Activated naive CD8-positive, alpha-beta T cell treated with anti-CD3 and anti-CD28 coated beads, Interleukin-2, amount 50 U/mL, for 16 hours (primary cell): ENCODE results near the gene MAGI2.

ENCODE experiments used
- DNase-seq: peaks from one replicate; pipeline ENCODE4 v3.0.0-alpha.2; 2020; ENCODE audit warnings: low read depth, low spot score

Gene MAGI2

GRCh38 chr7:78420001-78420400 lies 1033.5 kb downstream of the MAGI2 start:
- no peak for DNase-seq

- DNase-seq, result no peak
Measured at GRCh38 chr7:78417180-78417853, 1036.2 kb downstream of the MAGI2 start.

- no peak for DNase-seq
Measured at GRCh38 chr7:78413568-78413967, 1039.9 kb downstream of the MAGI2 start.

GRCh38 chr7:78412216-78412858 lies 1041.1 kb downstream of the MAGI2 start:
- DNase-seq, result no peak

- no peak for DNase-seq
Measured at GRCh38 chr7:78407031-78407430, 1046.4 kb downstream of the MAGI2 start.

- DNase-seq, result no peak
Measured at GRCh38 chr7:78406531-78406930, 1046.9 kb downstream of the MAGI2 start.

DNA sequence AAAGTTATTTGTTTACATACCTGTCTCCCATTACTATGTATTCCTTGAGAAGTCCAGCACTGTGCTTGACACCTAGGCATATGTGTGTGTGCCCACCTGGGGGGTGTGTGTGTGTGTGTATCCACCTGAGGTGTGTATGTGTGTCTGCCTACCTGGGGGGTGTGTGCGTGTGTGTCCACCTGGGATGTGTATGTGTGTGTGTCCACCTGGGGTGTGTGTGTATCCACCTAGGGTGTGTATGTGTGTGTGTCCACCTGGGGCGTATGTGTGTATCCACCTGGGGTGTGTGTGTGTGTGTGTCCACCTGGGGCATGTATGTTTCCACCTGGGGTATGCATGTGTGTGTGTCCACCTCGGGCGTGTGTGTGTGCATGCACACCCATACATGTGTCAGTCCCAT lies 1051.4 kb downstream of the MAGI2 start:
- DNase-seq, result no peak

- no peak for DNase-seq
Measured at GRCh38 chr7:78400038-78400437, 1053.4 kb downstream of the MAGI2 start.

DNA sequence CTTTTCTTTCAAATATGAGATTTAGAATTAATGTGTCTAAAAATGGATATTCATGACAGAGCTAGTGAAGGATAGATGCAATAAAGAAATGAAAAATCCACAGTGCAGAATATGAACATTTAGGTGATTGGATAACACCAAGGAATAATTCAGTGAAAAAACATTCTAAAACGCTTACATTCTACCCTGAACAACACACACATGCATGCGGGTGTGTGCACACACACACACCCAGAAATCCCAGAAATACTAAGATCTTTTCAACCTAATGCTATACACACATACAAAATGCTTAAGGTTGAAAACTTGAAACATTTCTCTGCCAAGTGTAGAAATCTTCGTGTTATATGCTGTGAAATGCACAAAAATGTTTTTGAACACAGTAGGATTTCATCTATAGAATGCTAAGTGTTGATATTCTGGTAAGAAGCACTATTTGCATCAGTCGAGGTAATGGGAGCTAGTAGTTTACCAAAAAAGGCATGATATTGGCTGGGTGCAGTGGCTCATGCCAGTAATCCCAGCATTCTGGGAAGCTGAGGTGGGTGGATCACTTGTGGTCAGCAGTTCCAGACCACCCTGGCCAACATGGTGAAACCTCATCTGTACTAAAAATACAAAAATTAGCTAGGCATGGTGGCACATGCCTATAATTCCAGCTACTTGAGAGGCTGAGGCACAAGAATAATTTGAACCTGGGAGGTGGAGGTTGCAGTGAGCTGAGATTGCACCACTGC lies 1054.3 kb downstream of the MAGI2 start:
- no peak for DNase-seq

- no peak for DNase-seq
Measured at GRCh38 chr7:78398576-78398975, 1054.9 kb downstream of the MAGI2 start.

- DNase-seq, result no peak
Measured at GRCh38 chr7:78398081-78398480, 1055.4 kb downstream of the MAGI2 start.

GRCh38 chr7:78396210-78396609 lies 1057.3 kb downstream of the MAGI2 start:
- DNase-seq, result no peak

- DNase-seq, result no peak
Measured at GRCh38 chr7:78395298-78396036, 1058.0 kb downstream of the MAGI2 start.

GRCh38 chr7:78389022-78389421 lies 1064.4 kb downstream of the MAGI2 start:
- no peak for DNase-seq

- DNase-seq, result no peak
Measured at GRCh38 chr7:78386520-78386919, 1066.9 kb downstream of the MAGI2 start.

- DNase-seq, result no peak
Measured at GRCh38 chr7:78383096-78383880, 1070.2 kb downstream of the MAGI2 start.

DNA sequence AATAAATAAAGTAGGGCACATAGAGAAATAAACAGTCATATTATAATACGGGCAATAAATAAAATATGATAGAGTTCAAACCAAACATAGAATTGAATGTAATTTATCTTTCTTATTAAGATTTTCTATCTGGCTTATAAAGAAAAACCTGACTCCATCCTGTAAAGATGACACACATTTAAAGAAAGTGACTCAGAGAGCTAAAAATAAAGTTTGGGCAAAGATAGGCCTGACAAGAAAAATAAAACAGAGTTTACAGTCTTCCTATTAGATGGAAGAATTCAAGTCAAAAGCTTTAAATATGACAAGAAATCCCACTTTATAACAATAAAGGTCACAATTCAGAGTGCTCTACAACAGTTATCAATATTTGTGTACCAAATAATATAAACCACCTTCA lies 1074.3 kb downstream of the MAGI2 start:
- no peak for DNase-seq

- no peak for DNase-seq
Measured at GRCh38 chr7:78377532-78377931, 1075.9 kb downstream of the MAGI2 start.

DNA sequence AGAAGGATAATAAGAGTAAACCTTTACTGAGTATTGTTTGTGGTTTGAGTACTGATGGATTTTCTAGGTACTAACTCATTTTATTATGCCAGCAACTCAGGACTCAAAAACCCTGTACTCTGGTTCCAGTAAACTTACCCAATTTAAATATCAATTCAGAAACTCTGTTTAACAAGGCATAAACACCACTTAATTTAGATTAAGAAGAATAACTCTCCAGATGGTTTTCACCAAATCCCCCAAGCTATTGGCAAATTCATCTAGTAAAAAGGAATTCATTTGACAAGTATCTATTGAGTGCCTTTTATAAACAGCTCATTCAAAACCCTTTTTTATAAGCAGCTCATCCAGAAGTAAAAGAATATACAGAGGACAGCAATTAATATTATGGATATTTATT lies 1082.5 kb downstream of the MAGI2 start:
- DNase-seq, result no peak

- DNase-seq, result no peak
Measured at GRCh38 chr7:78368771-78369170, 1084.7 kb downstream of the MAGI2 start.

GRCh38 chr7:78367280-78367773 lies 1086.1 kb downstream of the MAGI2 start:
- DNase-seq, result no peak
